Fibroblast of gingiva (primary cell): Measurements from ENCODE around the gene PSMA3.

Experiments used
- DNase-seq: peaks from one replicate; pipeline ENCODE4 v3.0.0-alpha.2; 2011; ENCODE audit warnings: low read depth

The PSMA3 gene

GRCh38 chr14:58299401-58300330, 55.0 kb downstream of the PSMA3 start:
- peak; percentile 12 for DNase-seq

GRCh38 chr14:58301416-58301815, 56.8 kb downstream of the PSMA3 start:
- DNase-seq = no peak

- no peak for DNase-seq
Measured at GRCh38 chr14:58305730-58306129, 61.1 kb downstream of the PSMA3 start.

GRCh38 chr14:58307597-58308316, 63.1 kb downstream of the PSMA3 start:
- no peak for DNase-seq

- no peak for DNase-seq
Measured at GRCh38 chr14:58309086-58309485, 64.4 kb downstream of the PSMA3 start.

- DNase-seq = no peak
Measured at GRCh38 chr14:58313699-58314098, 69.1 kb downstream of the PSMA3 start.

GRCh38 chr14:58315606-58316005, 71.0 kb downstream of the PSMA3 start:
- no peak for DNase-seq
